GM12878 (cell line): ENCODE data around the gene ACYP2. TPM values are rescaled to one million over a fixed set of nuclear protein-coding genes. Genes with fewer than 3 reads are reported as not detected.

Experiments
- ATAC-seq: fragments of 200-7000 bp; cut with Tn5 transposase; 3 replicates; pipeline ENCODE4 v1.9.1; 2020; ENCODE audit warnings: mild to moderate bottlenecking, moderate library complexity
- BruUV-seq: library from RNA; stranded (reverse); fragments of 400-500 nt; replicated peaks from 2 replicates; lab custom pipeline; 2021; lab: Mats Ljungman, UMichigan
- CTCF ChIA-PET: fragments of 300-600 bp; sonication (Branson Sonifier 250); formaldehyde crosslinking; extraction: SDS; loops from one replicate; lab custom pipeline; 2021; ENCODE audit warnings: inconsistent platforms; lab: Yijun Ruan, JAX
- POLR2A ChIA-PET: fragments of 350-600 bp; formaldehyde crosslinking; extraction: SDS; loops from one replicate; lab custom pipeline; 2021; ENCODE audit warnings: inconsistent platforms; lab: Charles Lee
- RAD21 ChIA-PET: fragments of 300-600 bp; sonication (Branson Sonifier 250); formaldehyde crosslinking; loops from one replicate; lab custom pipeline; 2023; ENCODE audit warnings: antibody characterized with exemption; ENCODE audit not compliant: unreplicated experiment; lab: Charles Lee
- SMC1A ChIA-PET: fragments of 300-600 bp; sonication (Branson Sonifier 250); formaldehyde crosslinking; loops from one replicate; lab custom pipeline; 2023; ENCODE audit not compliant: unreplicated experiment, uncharacterized antibody; lab: Charles Lee
- DNase-seq: peaks from one replicate; pipeline ENCODE4 v3.0.0-alpha.2; 2011; ENCODE audit warnings: low read depth, low spot score
- FAIRE-seq: peaks from 3 replicates; lab custom pipeline; 2011; peaks lifted over from hg19 to GRCh38; lab: Jason Lieb, UNC
- H2AFZ ChIP-seq: 2 replicates; pipeline ENCODE4 v1.6.0; 2011; ENCODE audit warnings: low read depth, low read length, control low read depth; ENCODE audit not compliant: control insufficient read depth
- H3K27ac ChIP-seq: 2 replicates; pipeline ENCODE4 v1.5.1; 2011; ENCODE audit warnings: control low read depth; ENCODE audit not compliant: control insufficient read depth, insufficient read depth
- H3K27me3 ChIP-seq, 2 experiments: replicated peaks in 1 of 2; 2 replicates each; pipeline versions ENCODE4 v1.6.0 to v1.6.1; 2011; ENCODE audit warnings: low read length in 1 of 2; ENCODE audit not compliant: control insufficient read depth in 2 of 2, insufficient read depth in 2 of 2
- H3K36me3 ChIP-seq, 2 experiments: 2 replicates each; pipeline ENCODE4 v1.5.1; 2011; ENCODE audit warnings: low read length in 1 of 2; ENCODE audit not compliant: control insufficient read depth in 2 of 2, insufficient read depth in 2 of 2
- H3K4me1 ChIP-seq: 2 replicates; pipeline ENCODE4 v1.6.1; 2011; ENCODE audit warnings: mild to moderate bottlenecking, low read length, moderate library complexity, mixed read lengths; ENCODE audit not compliant: control insufficient read depth, insufficient read depth
- H3K4me2 ChIP-seq: 2 replicates; pipeline ENCODE4 v1.6.0; 2011; ENCODE audit warnings: control low read depth; ENCODE audit not compliant: control insufficient read depth, insufficient read depth
- H3K4me3 ChIP-seq: fragments of 200-600 bp; sonication (generic); 2 replicates; pipeline ENCODE4 v1.5.1; 2016
- H3K79me2 ChIP-seq: 2 replicates; pipeline ENCODE4 v1.6.0; 2011; ENCODE audit warnings: low read length; ENCODE audit not compliant: control insufficient read depth, insufficient read depth
- H3K9ac ChIP-seq: 2 replicates; pipeline ENCODE4 v1.8.0; 2011; ENCODE audit warnings: low read length, control low read depth, mixed read lengths; ENCODE audit not compliant: control insufficient read depth, insufficient read depth
- H3K9me3 ChIP-seq: replicated peaks from 3 replicates; pipeline ENCODE4 v1.5.1; 2011; ENCODE audit warnings: mild to moderate bottlenecking, low read length; ENCODE audit not compliant: control insufficient read depth, insufficient read depth
- H4K20me1 ChIP-seq: 2 replicates; pipeline ENCODE4 v1.6.0; 2011; ENCODE audit not compliant: control insufficient read depth, insufficient read depth
- ASH2L ChIP-seq: fragments of 300-600, 200-600 bp; sonication (generic); IDR thresholded peaks from 2 replicates; pipeline ENCODE4 v1.6.1; 2017; ENCODE audit warnings: low read depth, mild to moderate bottlenecking, borderline replicate concordance
- CEBPZ ChIP-seq: fragments of 150-350 bp; IDR thresholded peaks from 2 replicates; pipeline ENCODE4 v1.6.1; 2016; ENCODE audit warnings: low read depth, low read length
- CHD1 ChIP-seq: IDR thresholded peaks from 2 replicates; pipeline ENCODE4 v1.6.1; 2012; ENCODE audit warnings: low read depth, low read length, improper control_type of control experiment
- CHD4 ChIP-seq: fragments of 200-600 bp; sonication (generic); IDR thresholded peaks from 2 replicates; pipeline ENCODE4 v1.6.1; 2016; ENCODE audit warnings: mild to moderate bottlenecking
- E2F8 ChIP-seq: fragments of 450-650 bp; IDR thresholded peaks from 2 replicates; pipeline ENCODE4 v1.6.1; 2018; ENCODE audit warnings: mild to moderate bottlenecking, low read depth, moderate library complexity; ENCODE audit not compliant: partially characterized antibody
- KDM1A ChIP-seq: fragments of 200-600 bp; sonication (generic); IDR thresholded peaks from 2 replicates; pipeline ENCODE4 v1.6.1; 2016; ENCODE audit warnings: borderline replicate concordance
- NFXL1 ChIP-seq: fragments of 450-650 bp; IDR thresholded peaks from 2 replicates; pipeline ENCODE4 v1.6.1; 2017; ENCODE audit warnings: antibody characterized with exemption, mild to moderate bottlenecking, borderline replicate concordance
- PAX8 ChIP-seq: fragments of 450-650 bp; IDR thresholded peaks from 2 replicates; pipeline ENCODE4 v1.6.1; 2017; ENCODE audit warnings: mild to moderate bottlenecking, moderate library complexity
- PML ChIP-seq: IDR thresholded peaks from 2 replicates; pipeline ENCODE4 v1.6.1; 2012; ENCODE audit warnings: low read length, inconsistent platforms
- YBX1 ChIP-seq: fragments of 450-650 bp; IDR thresholded peaks from 2 replicates; pipeline ENCODE4 v1.6.1; 2016; ENCODE audit warnings: antibody characterized with exemption
- WGBS: methylation state at CpG from one replicate; pipeline ENCODE4 v1.1.6; 2016; ENCODE audit warnings: low lambda C conversion rate; ENCODE audit not compliant: insufficient replicate concordance, insufficient coverage; ENCODE audit errors: missing lambda C conversion rate; 5-methylcytosine and 5-hydroxymethylcytosine counted together
- in situ Hi-C: fragments of 300-500 bp; cut with MboI; formaldehyde crosslinking; loops from 9 replicates; pipeline ENCODE4 v1.14.3; 2018; ENCODE audit warnings: mixed read lengths
- intact Hi-C: fragments of 100-400 bp; cut with micrococcal nuclease; formaldehyde crosslinking; loops from one replicate; pipeline ENCODE4 v1.14.2; 2022; ENCODE audit not compliant: unreplicated experiment
- polyA plus RNA-seq, 11 experiments: library from polyadenylated mRNA; depleted of rRNA in 4 of 11; unstranded in 6 of 11; stranded (reverse) in 5 of 11; fragments of >200 nt; fragmentation: Nextera tagmentation in 4 of 11; fragmentation: Illumina TruSeq in 1 of 11; extraction: Ambion mirVana in 4 of 11; extraction: Trizol in 1 of 11; gene quantifications; 1 replicate in 1 of 11; 2 replicates in 10 of 11; pipeline versions ENCODE4 v1.2.1 to v1.2.3, GENCODE V29; 2011 to 2016; ENCODE audit warnings: inconsistent platforms in 2 of 11, missing spikeins in 2 of 11, low read depth in 1 of 11
- total RNA-seq, 4 experiments: library from RNA; depleted of rRNA in 3 of 4; stranded (reverse); fragments of >200 nt in 3 of 4; fragmentation: Illumina TruSeq in 1 of 4; extraction: Trizol in 1 of 4; gene quantifications; 2 replicates each; pipeline versions ENCODE4 v1.2.1 to v1.2.3, GENCODE V29; 2013 to 2021

Gene ACYP2
- total and polyA plus RNA-seq, 10 of the 15 experiments (the other 5 are each of a cell fraction or from before 2014, with no cell fraction given) = 4.2 to 16.3 (median 9.0) TPM

GRCh38 chr2:54107455-54107764 lies 8.0 kb upstream of the ACYP2 start:
- Histone ChIP-seq H3K27ac (no peak overlapping the region), H3K9ac (no peak overlapping the region), H3K27me3 (no peaks in the 10 kb centered on the region), H3K36me3 (no peaks in the 10 kb centered on the region), H4K20me1 (no peaks in the 10 kb centered on the region), H2AFZ (no peak overlapping the region), H3K4me3 (no peak overlapping the region), H3K4me2 (no peak overlapping the region), H3K79me2 (no peaks in the 10 kb centered on the region), H3K4me1 (no peaks in the 10 kb centered on the region), H3K9me3 (no peaks in the 10 kb centered on the region)
- intact Hi-C loops (loop anchor here (2.0 to 10.0 kb wide), 4 partner anchors 395 to 730 kb away; no protein-coding TSS in a partner anchor), in situ Hi-C loops (loop anchor here (25.0 kb wide), 1 partner anchor 605 kb away; the partner anchor contains the start of gene EML6)
- ATAC-seq (no peak), FAIRE-seq (no peak), DNase-seq (no peak)
- RAD21 ChIA-PET = interaction anchor here (0.7 to 2.9 kb wide), 17 partner anchors 8 to 1062 kb away, joined by 3 to 24 read pairs (median 4); partner anchors contain the start of gene ACYP2
- BruUV-seq = no TSS peak
- 31% methylated on average over 2 of the region's 2 CpGs for WGBS
- CTCF ChIA-PET = interaction anchor here (0.6 to 3.8 kb wide), 44 partner anchors 9 to 1068 kb away, joined by 3 to 37 read pairs (median 4); no protein-coding TSS in a partner anchor
- SMC1A ChIA-PET = interaction anchor here (0.7 to 3.1 kb wide), 19 partner anchors 9 to 731 kb away, joined by 3 to 22 read pairs (median 3); no protein-coding TSS in a partner anchor
- POLR2A ChIA-PET = no interaction called here
- TF ChIP-seq ASH2L = no peak
- no peak for TF ChIP-seq PML
- TF ChIP-seq YBX1 = no peak
- no peak for TF ChIP-seq E2F8
- TF ChIP-seq CEBPZ = no peak
- no peak for TF ChIP-seq NFXL1
- TF ChIP-seq CHD4 = no peak
- no peak for TF ChIP-seq PAX8
- TF ChIP-seq CHD1 = no peak
- no peak for TF ChIP-seq KDM1A
